IMR-90 (cell line): ENCODE results near the gene PLA2G15. TPM values are rescaled to one million over a fixed set of nuclear protein-coding genes. Genes with fewer than 3 reads are reported as not detected.

ENCODE experiments used
- ATAC-seq: fragments of 200-7000 bp; cut with Tn5 transposase; 2 replicates; pipeline ENCODE4 v1.9.1; 2020; ENCODE audit warnings: low read depth, mild to moderate bottlenecking, moderate library complexity
- BruUV-seq: library from RNA; stranded (reverse); fragments of 400-500 nt; replicated peaks from 2 replicates; lab custom pipeline; 2021; lab: Mats Ljungman, UMichigan
- CTCF ChIA-PET: fragments of 300-600 bp; formaldehyde crosslinking; extraction: SDS; loops from one replicate; lab custom pipeline; 2021; ENCODE audit warnings: antibody characterized with exemption; lab: Yijun Ruan, JAX
- POLR2A ChIA-PET: fragments of 300-600 bp; sonication (Branson Sonifier 250); formaldehyde crosslinking; loops from one replicate; lab custom pipeline; 2022; ENCODE audit warnings: antibody characterized with exemption; ENCODE audit not compliant: unreplicated experiment; lab: Charles Lee
- DNase-seq: peaks from one replicate; pipeline ENCODE4 v3.0.0; 2013
- H2AFZ ChIP-seq: replicated peaks from 2 replicates; pipeline ENCODE3; 2013; ENCODE audit warnings: low read length, mild to moderate bottlenecking; ENCODE audit not compliant: poor library complexity
- H2AK5ac ChIP-seq: 2 replicates; pipeline ENCODE4 v1.6.1; 2013; ENCODE audit warnings: low read depth, low read length, inconsistent platforms
- H2AK9ac ChIP-seq: replicated peaks from 2 replicates; pipeline ENCODE3; 2013; ENCODE audit warnings: mild to moderate bottlenecking, low read depth, low read length, moderate library complexity; ENCODE audit not compliant: poor library complexity
- H2BK120ac ChIP-seq: 2 replicates; pipeline ENCODE4 v1.6.1; 2013; ENCODE audit warnings: low read depth, low read length, inconsistent platforms
- H2BK15ac ChIP-seq: 3 replicates; pipeline ENCODE4 v1.6.1; 2013; ENCODE audit warnings: low read depth, low read length, inconsistent platforms
- H2BK20ac ChIP-seq: 2 replicates; pipeline ENCODE4 v1.6.1; 2013; ENCODE audit warnings: low read depth, mild to moderate bottlenecking, inconsistent platforms, low read length, moderate library complexity
- H2BK5ac ChIP-seq: 2 replicates; pipeline ENCODE4 v1.6.1; 2013; ENCODE audit warnings: mild to moderate bottlenecking, low read depth, low read length, inconsistent platforms; ENCODE audit not compliant: poor library complexity, severe bottlenecking
- H3K14ac ChIP-seq: replicated peaks from 2 replicates; pipeline ENCODE4 v1.6.1; 2013; ENCODE audit warnings: low read depth, low read length, inconsistent platforms
- H3K18ac ChIP-seq: 2 replicates; pipeline ENCODE4 v1.6.1; 2013; ENCODE audit warnings: low read depth, low read length, control low read depth
- H3K23ac ChIP-seq: 2 replicates; pipeline ENCODE4 v1.6.1; 2013; ENCODE audit warnings: low read depth, low read length, inconsistent platforms
- H3K27ac ChIP-seq: 2 replicates; pipeline ENCODE4 v1.5.1; 2013; ENCODE audit warnings: mild to moderate bottlenecking, control low read depth, low read length; ENCODE audit not compliant: insufficient read depth
- H3K27me3 ChIP-seq: 2 replicates; pipeline ENCODE4 v1.6.1; 2013; ENCODE audit warnings: low read length; ENCODE audit not compliant: control insufficient read depth, insufficient read depth
- H3K36me3 ChIP-seq: 2 replicates; pipeline ENCODE4 v1.6.1; 2013; ENCODE audit warnings: low read length, mixed read lengths; ENCODE audit not compliant: control insufficient read depth, insufficient read depth
- H3K4ac ChIP-seq: 2 replicates; pipeline ENCODE4 v1.6.1; 2013; ENCODE audit warnings: low read depth, low read length, inconsistent platforms
- H3K4me1 ChIP-seq: 2 replicates; pipeline ENCODE4 v1.6.1; 2013; ENCODE audit warnings: low read length, mixed read lengths; ENCODE audit not compliant: control insufficient read depth, insufficient read depth
- H3K4me2 ChIP-seq: 2 replicates; pipeline ENCODE4 v1.6.1; 2013; ENCODE audit warnings: low read depth, mild to moderate bottlenecking, control low read depth, low read length, moderate library complexity
- H3K4me3 ChIP-seq: 2 replicates; pipeline ENCODE4 v1.5.1; 2013; ENCODE audit warnings: low read depth, mild to moderate bottlenecking, control low read depth, low read length, moderate library complexity; ENCODE audit not compliant: insufficient read depth
- H3K56ac ChIP-seq: 2 replicates; pipeline ENCODE4 v1.6.1; 2013; ENCODE audit warnings: low read length, inconsistent platforms; ENCODE audit not compliant: insufficient read depth; ENCODE audit errors: extremely low read depth
- H3K79me1 ChIP-seq, 2 experiments: 2 replicates each; pipeline ENCODE4 v1.6.1; 2013; ENCODE audit warnings: low read length in 2 of 2, inconsistent platforms in 1 of 2, low read depth in 1 of 2
- H3K9ac ChIP-seq: 2 replicates; pipeline ENCODE4 v1.6.1; 2013; ENCODE audit warnings: low read depth, low read length, control low read depth
- H3K9me1 ChIP-seq: 2 replicates; pipeline ENCODE4 v1.6.1; 2013; ENCODE audit warnings: low read length, inconsistent platforms; ENCODE audit not compliant: insufficient read depth
- H3K9me3 ChIP-seq: 2 replicates; pipeline ENCODE4 v1.6.1; 2013; ENCODE audit warnings: low read length; ENCODE audit not compliant: control insufficient read depth, insufficient read depth
- H4K20me1 ChIP-seq: 2 replicates; pipeline ENCODE4 v1.6.1; 2013; ENCODE audit warnings: low read length, inconsistent platforms; ENCODE audit not compliant: insufficient read depth
- H4K5ac ChIP-seq: 2 replicates; pipeline ENCODE4 v1.6.1; 2013; ENCODE audit warnings: mild to moderate bottlenecking, low read depth, low read length, control low read depth
- H4K8ac ChIP-seq, 2 experiments: 2 replicates each; pipeline ENCODE4 v1.6.1; 2013; ENCODE audit warnings: low read depth in 2 of 2, low read length in 2 of 2, control low read depth in 1 of 2, inconsistent platforms in 1 of 2
- H4K91ac ChIP-seq: 2 replicates; pipeline ENCODE4 v1.6.1; 2013; ENCODE audit warnings: low read depth, low read length, inconsistent platforms; ENCODE audit not compliant: insufficient read depth
- BHLHE40 ChIP-seq: fragments of 150-350 bp; IDR thresholded peaks from 2 replicates; pipeline ENCODE4 v1.6.1; 2016; ENCODE audit warnings: mild to moderate bottlenecking, low read depth, low read length
- CHD1 ChIP-seq: IDR thresholded peaks from 2 replicates; pipeline ENCODE4 v1.6.1; 2012; ENCODE audit warnings: low read depth, low read length, improper control_type of control experiment
- MAFK ChIP-seq: IDR thresholded peaks from 2 replicates; pipeline ENCODE4 v1.6.1; 2012; ENCODE audit warnings: low read depth, low read length, improper control_type of control experiment
- RAD21 ChIP-seq: IDR thresholded peaks from 2 replicates; pipeline ENCODE4 v1.6.1; 2012; ENCODE audit warnings: low read length, improper control_type of control experiment
- SMC3 ChIP-seq: fragments of 150-350 bp; IDR thresholded peaks from 2 replicates; pipeline ENCODE4 v1.6.1; 2016; ENCODE audit warnings: low read depth, mild to moderate bottlenecking, antibody characterized with exemption, low read length, moderate library complexity
- USF2 ChIP-seq: fragments of 150-350 bp; IDR thresholded peaks from 2 replicates; pipeline ENCODE4 v1.6.1; 2017; ENCODE audit warnings: mild to moderate bottlenecking, antibody characterized with exemption, low read length, low read depth
- WGBS, 2 experiments: methylation state at CpG; one replicate each; pipeline versions ENCODE4 v1.1.5 to v1.1.7; 2013; ENCODE audit warnings: missing lambda C conversion rate in 2 of 2; ENCODE audit not compliant: insufficient read length in 1 of 2; ENCODE audit errors: extremely low coverage in 2 of 2; 5-methylcytosine and 5-hydroxymethylcytosine counted together
- dilution Hi-C: fragments of 300-500 bp; cut with HindIII; formaldehyde crosslinking; loops from one replicate; pipeline ENCODE4 v1.14.3; 2018; ENCODE audit warnings: low sequenced_read_pairs; ENCODE audit not compliant: unreplicated experiment
- in situ Hi-C: fragments of 300-500 bp; cut with MboI; formaldehyde crosslinking; loops from 3 replicates; pipeline ENCODE4 v1.14.3; 2019; ENCODE audit warnings: low sequenced_read_pairs, inconsistent platforms, mixed read lengths
- intact Hi-C: fragments of 100-400 bp; cut with micrococcal nuclease; formaldehyde crosslinking; loops from 2 replicates; pipeline ENCODE4 v1.10.0; 2022
- polyA plus RNA-seq, 3 experiments: library from polyadenylated mRNA; depleted of rRNA; stranded (reverse); fragments of >200 nt; gene quantifications; 2 replicates each; pipeline ENCODE4 v1.2.3, GENCODE V29; 2012; ENCODE audit warnings: low replicate concordance in 1 of 3
- total RNA-seq: library from RNA; depleted of rRNA; stranded (reverse); fragments of >200 nt; gene quantifications from 2 replicates; pipeline ENCODE4 v1.2.3, GENCODE V29; 2012

The PLA2G15 gene
- total and polyA plus RNA-seq, 2 of the 4 experiments (the other 2 are of a cell fraction) = 19.5 to 31.7 TPM

GRCh38 chr16:68252383-68252782 lies 7.2 kb downstream of the PLA2G15 start:
- no peaks in the 10 kb centered on the region for H4K20me1 ChIP-seq
- no peak overlapping the region for H4K5ac ChIP-seq
- BruUV-seq = no TSS peak
- no peak overlapping the region for H3K9ac ChIP-seq
- H4K91ac ChIP-seq = no peak overlapping the region
- peaks cover 25% of the 10 kb centered on the region for H3K36me3 ChIP-seq
- H2BK120ac ChIP-seq = no peak overlapping the region
- no peak overlapping the region for H4K8ac ChIP-seq
- intact Hi-C loops (no loop called here), dilution Hi-C loops (no loop called here), in situ Hi-C loops (no loop called here)
- H2BK5ac ChIP-seq = no peak overlapping the region
- no peak overlapping the region for H3K56ac ChIP-seq
- no peak for ATAC-seq
- H2BK20ac ChIP-seq = no peak overlapping the region
- no peak overlapping the region for H3K14ac ChIP-seq
- H3K79me1 ChIP-seq = peaks cover 5 to 25% of the 10 kb centered on the region in 2 experiments; a peak in 3 of 4 replicates
- H2AK9ac ChIP-seq = no peak overlapping the region
- H3K27me3 ChIP-seq = no peaks in the 10 kb centered on the region
- H3K9me3 ChIP-seq = no peaks in the 10 kb centered on the region
- ChIA-PET CTCF (interaction anchor here (1.1 kb wide), 1 partner anchor 12 kb away, joined by 3 read pairs; the partner anchor contains the start of gene SLC7A6), POLR2A (no interaction called here)
- H2AK5ac ChIP-seq = no peak overlapping the region
- H3K27ac ChIP-seq = no peak overlapping the region
- no peak overlapping the region for H3K4ac ChIP-seq
- H3K9me1 ChIP-seq = peaks cover 6% of the 10 kb centered on the region; the same call in 1 of the 2 replicates
- H3K4me1 ChIP-seq = peaks cover 2% of the 10 kb centered on the region
- H3K4me2 ChIP-seq = no peak overlapping the region
- no peak overlapping the region for H2AFZ ChIP-seq
- no peak overlapping the region for H3K4me3 ChIP-seq
- H3K23ac ChIP-seq = no peak overlapping the region
- no peak for TF ChIP-seq RAD21
- TF ChIP-seq USF2 = no peak
- TF ChIP-seq BHLHE40 = no peak
- no peak for TF ChIP-seq CHD1
- no peak for TF ChIP-seq SMC3
- TF ChIP-seq MAFK = no peak
- no peak overlapping the region for H2BK15ac ChIP-seq
- no peak overlapping the region for H3K18ac ChIP-seq
- WGBS, 2 experiments = no CpG with 5 or more reads among the region's 5 CpGs
- no peak for DNase-seq
